Stomach (tissue), 9 donors: Measurements from ENCODE around the gene ECM1. TPM values are rescaled to one million over a fixed set of nuclear protein-coding genes. Genes with fewer than 3 reads are reported as not detected.

ENCODE experiments used
- DNase-seq, 2 donors: peaks; one replicate each; pipeline versions ENCODE4 v3.0.0 to v3.0.0-alpha.2; 2013 to 2019
- H3K27ac ChIP-seq, 5 donors: fragments of 200-600 bp in 4 of 5; sonication (generic) in 4 of 5; one replicate each; pipeline ENCODE4 v1.5.1; 2013 to 2019; ENCODE audit warnings: mild to moderate bottlenecking in 1 of 5, moderate library complexity in 1 of 5
- H3K27me3 ChIP-seq, 3 donors: fragments of 200-600 bp; sonication (generic); one replicate each; pipeline ENCODE4 v1.5.1; 2017 to 2019; ENCODE audit warnings: mixed run types in 1 of 3
- H3K36me3 ChIP-seq, 4 donors: fragments of 200-600 bp; sonication (generic); 1 replicate in 3 of 4; 2 replicates in 1 of 4; pipeline ENCODE4 v1.5.1; 2016 to 2019
- H3K4me1 ChIP-seq, 4 donors: fragments of 200-600 bp; sonication (generic); one replicate each; pipeline ENCODE4 v1.5.1; 2016 to 2019
- H3K4me3 ChIP-seq, 4 donors: fragments of 200-600 bp; sonication (generic) in 3 of 4; one replicate each; pipeline ENCODE4 v1.5.1; 2016 to 2019; ENCODE audit warnings: mild to moderate bottlenecking in 1 of 4
- H3K9me3 ChIP-seq, 4 donors: fragments of 200-600 bp; sonication (generic); one replicate each; pipeline ENCODE4 v1.5.1; 2016 to 2019
- CTCF ChIP-seq, 7 experiments: fragments of 450-650 bp in 4 of 7; fragments of 200-600 bp in 3 of 7; sonication (generic) in 3 of 7; IDR thresholded peaks; one replicate each; pipeline ENCODE4 v1.5.1; 2016 to 2019; ENCODE audit warnings: antibody characterized with exemption in 7 of 7, control low read depth in 2 of 7, mild to moderate bottlenecking in 1 of 7
- EP300 ChIP-seq: sonication (generic); formaldehyde crosslinking; IDR thresholded peaks from one replicate; pipeline ENCODE4 v1.6.1; 2017; ENCODE audit warnings: antibody characterized with exemption
- POLR2A ChIP-seq, 4 donors: fragments of 450-650 bp; IDR thresholded peaks; one replicate each; pipeline ENCODE4 v1.6.1; 2016; ENCODE audit warnings: antibody characterized with exemption in 4 of 4, control low read depth in 2 of 4, mild to moderate bottlenecking in 1 of 4, moderate library complexity in 1 of 4
- POLR2AphosphoS5 ChIP-seq, 3 donors: sonication (generic); formaldehyde crosslinking; IDR thresholded peaks; one replicate each; pipeline ENCODE4 v1.6.1; 2016; ENCODE audit warnings: antibody characterized with exemption in 3 of 3
- WGBS, 5 donors: extraction: QIAGEN DNeasy Blood & Tissue Kit in 3 of 5; methylation state at CpG; one replicate each; pipeline versions ENCODE4 v1.1.5 to v1.1.7; 2013 to 2018; 5-methylcytosine and 5-hydroxymethylcytosine counted together
- intact Hi-C: fragments of 100-400 bp; cut with DNase I; formaldehyde crosslinking; loops from one replicate; pipeline ENCODE4 v1.15.1; 2023; ENCODE audit warnings: low total_unique reads
- polyA plus RNA-seq, 3 donors: library from polyadenylated mRNA; stranded (reverse); fragments of 200-250 nt; gene quantifications; one replicate each; pipeline ENCODE4 v1.2.3, GENCODE V29; 2013
- total RNA-seq, 5 donors: library from RNA; depleted of rRNA; stranded (reverse); fragments of >200 nt; gene quantifications; one replicate each; pipeline versions ENCODE4 v1.1.0 to v1.2.3, GENCODE V29; 2014 to 2016
- donor health status: healthy with polysubstance abuse.
- donor health status: Bipolar disorder and iron deficiency.
- donor health status: healthy.

The ECM1 gene
- total and polyA plus RNA-seq, 8 donors, result 1.7 to 345 (median 6.7) TPM

DNA sequence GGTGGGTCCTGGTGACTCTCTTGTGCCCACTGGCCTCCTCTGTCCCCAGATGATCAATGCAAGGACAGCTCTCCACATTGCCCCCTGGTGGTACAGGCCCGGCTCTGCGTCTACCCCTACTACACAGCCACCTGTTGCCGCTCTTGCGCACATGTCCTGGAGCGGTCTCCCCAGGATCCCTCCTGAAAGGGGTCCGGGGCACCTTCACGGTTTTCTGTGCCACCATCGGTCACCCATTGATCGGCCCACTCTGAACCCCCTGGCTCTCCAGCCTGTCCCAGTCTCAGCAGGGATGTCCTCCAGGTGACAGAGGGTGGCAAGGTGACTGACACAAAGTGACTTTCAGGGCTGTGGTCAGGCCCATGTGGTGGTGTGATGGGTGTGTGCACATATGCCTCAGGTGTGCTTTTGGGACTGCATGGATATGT is 52.1 kb downstream of the ECM1 start:
- H3K4me3 ChIP-seq, result peak overlapping the region; percentile 4 to 60 (median 40)
- peak; percentile 85 to 91 for DNase-seq
- intact Hi-C loops, result no loop called here
- H3K27ac ChIP-seq, result peak overlapping the region; percentile 21 to 100 (median 100)
- peaks cover 0 to 39% (median 34%) of the 10 kb centered on the region in 4 donors for H3K36me3 ChIP-seq
- peak in 1 of 3 donors; percentile 56 for TF ChIP-seq POLR2AphosphoS5 (IDR thresholded peaks at IDR 0.05)
- TF ChIP-seq CTCF (IDR thresholded peaks at IDR 0.05), result peak in 5 of 7 experiments; percentile 86 to 97 (median 94)
- no peak for TF ChIP-seq EP300
- H3K9me3 ChIP-seq, result no peaks in the 10 kb centered on the region
- WGBS, 5 donors, result 14 to 22% (median 17%) methylated on average over 9 of the region's 9 CpGs
- H3K4me1 ChIP-seq, result peaks cover 52 to 83% (median 69%) of the 10 kb centered on the region in 4 donors
- no peaks in the 10 kb centered on the region for H3K27me3 ChIP-seq

DNA sequence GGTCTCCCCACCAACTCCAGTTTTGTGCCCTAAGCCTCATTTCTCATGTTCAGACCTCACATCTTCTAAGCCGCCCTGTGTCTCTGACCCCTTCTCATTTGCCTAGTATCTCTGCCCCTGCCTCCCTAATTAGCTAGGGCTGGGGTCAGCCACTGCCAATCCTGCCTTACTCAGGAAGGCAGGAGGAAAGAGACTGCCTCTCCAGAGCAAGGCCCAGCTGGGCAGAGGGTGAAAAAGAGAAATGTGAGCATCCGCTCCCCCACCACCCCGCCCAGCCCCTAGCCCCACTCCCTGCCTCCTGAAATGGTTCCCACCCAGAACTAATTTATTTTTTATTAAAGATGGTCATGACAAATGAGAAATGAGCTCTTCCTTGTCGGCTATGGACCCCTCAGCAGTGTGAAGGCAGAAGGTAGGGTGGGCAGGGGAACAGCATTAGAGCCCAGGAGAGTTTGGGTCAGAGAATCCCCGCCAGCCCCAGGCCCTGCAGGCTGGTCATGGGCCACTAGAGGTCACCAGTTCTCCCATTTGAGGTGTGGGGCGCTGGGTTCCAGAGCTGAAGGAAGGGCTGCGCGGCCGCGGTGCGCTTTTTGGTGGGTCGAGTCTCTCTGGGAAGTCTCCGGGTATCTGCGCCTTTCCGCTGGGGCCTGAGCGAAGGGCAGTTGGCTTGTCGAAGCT is 52.8 kb downstream of the ECM1 start:
- Histone ChIP-seq H3K4me1 (peaks cover 59 to 90% (median 75%) of the 10 kb centered on the region in 4 donors), H3K9me3 (no peaks in the 10 kb centered on the region), H3K27ac (peak overlapping the region; percentile 92 to 100 (median 100)), H3K36me3 (peaks cover 0 to 32% (median 27%) of the 10 kb centered on the region in 4 donors), H3K4me3 (peak overlapping the region; percentile 34 to 60 (median 47)), H3K27me3 (no peaks in the 10 kb centered on the region)
- DNase-seq, result peak; percentile 92 to 96
- TF ChIP-seq CTCF (IDR thresholded peaks at IDR 0.05), result peak in 5 of 7 experiments; percentile 70 to 91 (median 88)
- no peak for TF ChIP-seq EP300
- intact Hi-C loops, result no loop called here
- WGBS, 5 donors, result 12 to 16% (median 15%) methylated on average over 17 of the region's 17 CpGs

DNA sequence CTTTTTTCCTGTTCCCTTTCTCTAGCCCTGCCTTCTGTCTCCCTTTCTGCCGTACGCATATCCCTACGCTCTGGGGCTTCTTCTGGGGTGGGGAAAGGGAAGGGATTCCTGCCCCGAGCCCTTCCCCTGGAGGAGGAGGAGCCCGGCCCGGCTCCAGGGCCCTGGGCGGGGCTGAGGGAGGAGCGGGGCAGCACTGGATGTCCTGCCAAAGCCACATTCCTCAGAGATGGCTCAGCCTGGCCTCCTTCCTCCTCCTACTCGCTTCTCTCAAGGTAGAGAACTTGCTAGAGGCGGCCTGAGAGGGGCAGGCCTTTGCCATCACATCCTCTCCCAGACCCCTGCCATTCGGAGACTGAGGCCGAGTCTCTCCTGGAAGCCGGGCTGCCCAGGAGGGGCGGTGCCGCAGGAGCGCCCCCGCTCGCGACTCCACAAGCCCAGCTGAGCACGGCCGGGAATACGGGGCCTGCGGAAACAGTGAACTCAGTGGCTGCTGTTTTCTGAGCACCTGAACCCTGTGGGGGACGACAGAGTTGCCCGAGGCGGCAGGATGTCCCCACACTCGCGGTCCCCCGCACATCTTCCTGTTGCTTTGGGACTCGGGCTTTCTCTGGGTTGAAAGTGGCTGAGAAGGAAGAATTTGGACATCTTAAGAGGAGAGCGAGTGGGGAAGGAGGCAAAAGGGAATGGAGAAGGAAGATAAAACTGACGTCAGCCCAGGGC is 53.5 kb downstream of the ECM1 start:
- no peaks in the 10 kb centered on the region for H3K9me3 ChIP-seq
- 0 to 1% (median 0%) methylated on average over 23 to 32 of the region's 32 CpGs for WGBS, 5 donors
- TF ChIP-seq CTCF (IDR thresholded peaks at IDR 0.05) (peak in 2 of 7 experiments; percentile 10 to 39), POLR2A (IDR thresholded peaks at IDR 0.05) (peak in 2 of 4 donors; percentile 80 to 85), POLR2AphosphoS5 (IDR thresholded peaks at IDR 0.05) (peak; percentile 95 to 99 (median 99)), EP300 (peak; percentile 82)
- H3K27me3 ChIP-seq, result no peaks in the 10 kb centered on the region
- peak; percentile 96 to 98 for DNase-seq
- intact Hi-C loops, result no loop called here
- peaks cover 66 to 93% (median 79%) of the 10 kb centered on the region in 4 donors for H3K4me1 ChIP-seq
- peak overlapping the region; percentile 92 to 100 (median 100) for H3K27ac ChIP-seq
- H3K4me3 ChIP-seq, result peak overlapping the region; percentile 34 to 60 (median 47)
- H3K36me3 ChIP-seq, result peaks cover 0 to 26% (median 20%) of the 10 kb centered on the region in 4 donors

DNA sequence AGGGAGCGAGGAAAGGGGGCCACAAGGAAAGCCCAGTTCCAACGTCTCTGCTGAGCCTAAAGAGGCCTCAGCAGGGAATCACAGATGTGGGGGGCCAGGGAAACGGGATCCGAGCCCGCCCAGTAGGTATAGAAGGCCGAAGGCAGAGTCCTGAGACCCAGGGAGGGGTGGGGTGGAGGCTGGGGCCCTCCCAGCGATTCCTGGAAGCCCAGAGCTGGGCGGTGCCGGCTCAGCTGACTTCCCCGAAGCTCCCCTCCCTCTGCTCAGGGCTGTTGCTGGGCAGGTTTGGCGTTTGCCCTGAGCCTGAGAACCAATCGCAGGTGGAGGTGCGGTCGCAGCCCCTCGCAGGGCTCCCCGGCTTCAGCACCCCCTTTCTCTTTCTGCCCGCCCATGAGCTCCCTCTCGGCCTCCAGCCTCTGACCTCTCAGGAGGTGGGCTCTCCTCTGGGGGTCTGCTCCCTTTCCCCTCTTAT is 54.1 kb downstream of the ECM1 start:
- Histone ChIP-seq H3K4me3 (peak overlapping the region; percentile 34 to 60 (median 47)), H3K36me3 (peaks cover 0 to 20% (median 14%) of the 10 kb centered on the region in 4 donors), H3K4me1 (peaks cover 72 to 93% (median 83%) of the 10 kb centered on the region in 4 donors), H3K27ac (peak overlapping the region; percentile 92 to 100 (median 100)), H3K9me3 (no peaks in the 10 kb centered on the region), H3K27me3 (no peaks in the 10 kb centered on the region)
- intact Hi-C loops, result no loop called here
- TF ChIP-seq POLR2AphosphoS5 (IDR thresholded peaks at IDR 0.05) (peak; percentile 92 to 98 (median 97)), CTCF (IDR thresholded peaks at IDR 0.05) (no peak), EP300 (peak; percentile 97), POLR2A (IDR thresholded peaks at IDR 0.05) (no peak)
- whole genome bisulfite sequencing, 5 donors, result 0% methylated on average over 6 to 18 of the region's 18 CpGs
- DNase-seq, result peak; percentile 95 to 98
